ENCODE results near the gene TMEM181.

Gene TMEM181

DNA sequence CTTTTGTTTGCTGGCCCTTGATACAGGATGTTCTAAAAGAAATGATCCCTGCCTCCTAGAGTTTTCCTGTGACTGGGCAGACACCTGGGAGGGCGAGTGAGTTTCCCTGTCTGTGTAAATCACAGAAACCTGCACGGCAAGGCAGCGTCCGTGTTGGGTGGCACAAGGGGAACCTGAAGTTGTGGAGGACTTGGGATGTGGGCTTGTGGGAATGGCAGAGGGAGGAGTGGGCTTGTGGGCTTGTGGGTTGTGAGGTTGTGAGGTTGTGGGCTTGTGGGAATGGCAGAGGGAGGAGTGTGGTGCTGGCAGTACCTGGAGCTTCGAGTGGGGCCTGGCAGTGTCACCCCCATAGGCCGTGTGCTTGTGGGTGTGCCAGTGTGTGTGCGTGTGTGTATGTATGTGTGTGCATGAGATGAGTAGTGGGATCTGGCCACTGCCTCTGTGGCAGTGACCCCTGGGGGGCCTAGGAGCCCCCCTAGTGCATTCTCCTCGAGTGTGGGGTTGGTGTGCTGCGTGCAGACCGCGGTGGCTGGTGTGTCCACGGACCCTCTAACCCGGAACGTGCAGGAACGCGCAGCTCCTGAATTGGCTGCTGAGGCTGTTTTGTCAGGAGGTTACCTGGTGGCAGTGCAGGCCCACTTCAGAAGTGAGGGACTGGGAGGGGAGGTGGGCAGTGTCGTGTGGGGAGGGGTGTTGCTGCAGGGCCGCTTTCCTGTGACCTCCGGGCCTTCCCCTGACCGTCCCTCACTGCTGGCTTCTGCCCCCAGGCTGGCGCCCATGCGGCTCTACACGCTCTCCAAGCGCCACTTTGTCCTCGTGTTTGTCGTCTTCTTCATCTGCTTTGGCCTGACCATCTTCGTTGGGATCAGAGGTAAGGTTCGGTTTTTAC lies 13.0 kb downstream of the TMEM181 start:
- TF ChIP-seq, protein P1, sequence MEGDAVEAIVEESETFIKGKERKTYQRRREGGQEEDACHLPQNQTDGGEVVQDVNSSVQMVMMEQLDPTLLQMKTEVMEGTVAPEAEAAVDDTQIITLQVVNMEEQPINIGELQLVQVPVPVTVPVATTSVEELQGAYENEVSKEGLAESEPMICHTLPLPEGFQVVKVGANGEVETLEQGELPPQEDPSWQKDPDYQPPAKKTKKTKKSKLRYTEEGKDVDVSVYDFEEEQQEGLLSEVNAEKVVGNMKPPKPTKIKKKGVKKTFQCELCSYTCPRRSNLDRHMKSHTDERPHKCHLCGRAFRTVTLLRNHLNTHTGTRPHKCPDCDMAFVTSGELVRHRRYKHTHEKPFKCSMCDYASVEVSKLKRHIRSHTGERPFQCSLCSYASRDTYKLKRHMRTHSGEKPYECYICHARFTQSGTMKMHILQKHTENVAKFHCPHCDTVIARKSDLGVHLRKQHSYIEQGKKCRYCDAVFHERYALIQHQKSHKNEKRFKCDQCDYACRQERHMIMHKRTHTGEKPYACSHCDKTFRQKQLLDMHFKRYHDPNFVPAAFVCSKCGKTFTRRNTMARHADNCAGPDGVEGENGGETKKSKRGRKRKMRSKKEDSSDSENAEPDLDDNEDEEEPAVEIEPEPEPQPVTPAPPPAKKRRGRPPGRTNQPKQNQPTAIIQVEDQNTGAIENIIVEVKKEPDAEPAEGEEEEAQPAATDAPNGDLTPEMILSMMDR (IDR thresholded peaks at IDR 0.05; ENCODE audit: low read depth, low read length, missing control alignments): no peak
- Histone ChIP-seq H3K4me3 (ENCODE audit: low read depth, low read length) (no peak overlapping the region), H3K27ac (no peak overlapping the region), H3K36me3 (replicated peaks) (peaks cover 7% of the 10 kb centered on the region), H3K27me3 (replicated peaks) (no peaks in the 10 kb centered on the region)
- no peak for DNase-seq
- in situ Hi-C loops (cut with HindIII; ENCODE audit: low pct_ligation_motif_present, low sequenced_read_pairs): no loop called here

DNA sequence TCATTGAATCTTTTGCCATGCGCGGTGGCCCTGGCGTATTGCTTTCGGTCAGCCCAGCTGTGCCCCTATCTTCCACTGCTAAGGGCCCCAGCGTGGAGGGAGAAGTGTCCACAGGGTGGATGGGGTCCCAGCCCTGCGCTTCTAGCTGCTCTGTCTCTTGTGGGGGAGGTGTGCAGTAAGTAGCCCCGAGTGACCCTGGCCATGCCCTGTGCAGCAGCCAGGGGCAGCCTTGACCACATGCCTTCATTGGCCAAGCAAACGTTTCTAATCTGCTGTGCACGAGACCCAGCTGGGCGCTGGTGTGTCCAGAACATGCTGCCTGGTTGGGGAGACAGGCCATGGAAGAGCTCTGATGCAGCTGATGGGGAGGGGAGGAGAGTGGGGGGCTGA lies 13.6 kb downstream of the TMEM181 start:
- no peak overlapping the region for H3K27ac ChIP-seq
- no peak for DNase-seq
- H3K4me3 ChIP-seq (ENCODE audit: low read depth, low read length): no peak overlapping the region
- no peaks in the 10 kb centered on the region for H3K27me3 ChIP-seq (replicated peaks)
- H3K36me3 ChIP-seq (replicated peaks): peaks cover 7% of the 10 kb centered on the region
- in situ Hi-C loops (cut with HindIII; ENCODE audit: low pct_ligation_motif_present, low sequenced_read_pairs): no loop called here
- TF ChIP-seq, protein P1 (IDR thresholded peaks at IDR 0.05; ENCODE audit: low read depth, low read length, missing control alignments): no peak

DNA sequence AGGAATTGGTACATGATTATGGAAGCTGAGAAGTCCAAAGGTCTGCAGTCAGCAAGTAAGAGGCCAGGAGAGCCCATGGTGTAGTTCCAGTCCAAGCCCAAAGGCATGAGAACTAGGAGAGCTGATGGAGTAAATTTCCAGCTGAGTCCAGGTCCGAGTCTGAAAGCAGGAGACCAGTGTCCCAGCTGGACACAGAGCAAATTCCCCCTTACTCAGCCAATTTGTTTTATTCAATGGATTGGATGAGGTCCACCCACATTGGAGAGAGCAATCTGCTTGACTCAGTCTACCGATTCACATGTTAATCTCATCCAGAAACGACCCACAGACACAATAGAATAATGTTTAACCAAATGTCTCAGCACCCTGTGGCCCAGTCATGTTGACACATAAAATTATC lies 14.9 kb downstream of the TMEM181 start:
- H3K36me3 ChIP-seq (replicated peaks): peaks cover 7% of the 10 kb centered on the region
- H3K4me3 ChIP-seq (ENCODE audit: low read depth, low read length): no peak overlapping the region
- H3K27me3 ChIP-seq (replicated peaks): no peaks in the 10 kb centered on the region
- TF ChIP-seq, protein P1 (IDR thresholded peaks at IDR 0.05; ENCODE audit: low read depth, low read length, missing control alignments): no peak
- no peak for DNase-seq
- in situ Hi-C loops (cut with HindIII; ENCODE audit: low pct_ligation_motif_present, low sequenced_read_pairs): no loop called here
- H3K27ac ChIP-seq: no peak overlapping the region

DNA sequence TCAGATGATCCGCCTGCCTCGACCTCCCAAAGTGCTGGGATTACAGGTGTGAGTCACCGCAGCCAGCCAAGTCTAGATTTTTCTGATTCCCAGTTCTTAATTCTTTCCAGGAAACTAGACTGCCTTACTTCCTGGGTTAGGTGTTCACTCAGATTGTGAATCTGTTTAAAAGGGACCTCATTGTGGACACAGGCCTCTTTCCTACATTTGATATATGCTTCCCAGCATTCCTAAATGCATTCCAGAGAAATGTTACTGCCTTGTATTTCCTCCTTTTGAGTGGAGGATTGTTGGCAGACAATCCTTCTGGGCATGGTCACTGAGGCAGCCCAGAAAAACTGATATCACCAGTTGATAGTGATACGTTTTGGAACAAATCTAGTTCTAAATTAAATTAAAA lies 15.7 kb downstream of the TMEM181 start:
- Histone ChIP-seq H3K36me3 (replicated peaks) (peaks cover 7% of the 10 kb centered on the region), H3K27me3 (replicated peaks) (no peaks in the 10 kb centered on the region), H3K4me3 (ENCODE audit: low read depth, low read length) (no peak overlapping the region), H3K27ac (no peak overlapping the region)
- TF ChIP-seq, protein P1 (IDR thresholded peaks at IDR 0.05; ENCODE audit: low read depth, low read length, missing control alignments): no peak
- no peak for DNase-seq
- in situ Hi-C loops (cut with HindIII; ENCODE audit: low pct_ligation_motif_present, low sequenced_read_pairs): no loop called here

DNA sequence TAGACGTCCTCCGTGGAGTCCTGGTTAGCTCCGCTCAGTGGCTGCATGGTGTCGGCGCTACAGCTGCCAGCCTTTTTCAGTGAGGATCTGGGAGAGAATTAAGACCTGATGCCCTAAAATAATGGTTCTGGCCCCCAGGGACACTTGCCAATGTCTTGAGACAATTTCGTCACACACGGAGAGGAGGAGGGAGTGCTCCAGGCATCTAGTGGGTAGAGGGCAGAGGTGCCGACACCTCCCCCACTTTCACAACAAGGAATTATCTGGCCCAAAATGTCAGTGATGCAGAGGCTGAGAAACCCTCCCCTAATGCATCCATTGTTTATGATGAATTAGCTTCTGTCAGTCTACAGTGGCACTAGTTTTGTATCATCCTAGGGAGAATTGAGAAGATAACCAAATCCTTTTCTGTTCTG lies 24.4 kb downstream of the TMEM181 start:
- TF ChIP-seq, protein P1 (IDR thresholded peaks at IDR 0.05; ENCODE audit: low read depth, low read length, missing control alignments): no peak
- Histone ChIP-seq H3K27me3 (replicated peaks) (no peaks in the 10 kb centered on the region), H3K27ac (no peak overlapping the region), H3K4me3 (ENCODE audit: low read depth, low read length) (no peak overlapping the region), H3K36me3 (replicated peaks) (peaks cover 35% of the 10 kb centered on the region)
- in situ Hi-C loops (cut with HindIII; ENCODE audit: low pct_ligation_motif_present, low sequenced_read_pairs): no loop called here
- DNase-seq: no peak

Data from brain microvascular endothelial cell (primary cell).